GM19328 (cell line): ENCODE measurements around the gene MAGED4.
"Not testable (repeated sequence)": the region's sequence is repeated elsewhere in the genome, so short reads cannot be mapped to it uniquely, and the experiment has no call there.

Experiments used
- ATAC-seq: cut with Tn5 transposase; IDR thresholded peaks from one replicate; pipeline ENCODE4 v1.9.1; 2021; ENCODE audit warnings: mild to moderate bottlenecking, moderate library complexity; ENCODE audit not compliant: unreplicated experiment

MAGED4 gene

GRCh38 chrX:52184440-52185077 is at the start of gene MAGED4:
MAGED4 (plus strand) TSS chrX:52184888; CDS start chrX:52185923, 1,035 bp downstream.
- not testable (repeated sequence) for ATAC-seq

DNA sequence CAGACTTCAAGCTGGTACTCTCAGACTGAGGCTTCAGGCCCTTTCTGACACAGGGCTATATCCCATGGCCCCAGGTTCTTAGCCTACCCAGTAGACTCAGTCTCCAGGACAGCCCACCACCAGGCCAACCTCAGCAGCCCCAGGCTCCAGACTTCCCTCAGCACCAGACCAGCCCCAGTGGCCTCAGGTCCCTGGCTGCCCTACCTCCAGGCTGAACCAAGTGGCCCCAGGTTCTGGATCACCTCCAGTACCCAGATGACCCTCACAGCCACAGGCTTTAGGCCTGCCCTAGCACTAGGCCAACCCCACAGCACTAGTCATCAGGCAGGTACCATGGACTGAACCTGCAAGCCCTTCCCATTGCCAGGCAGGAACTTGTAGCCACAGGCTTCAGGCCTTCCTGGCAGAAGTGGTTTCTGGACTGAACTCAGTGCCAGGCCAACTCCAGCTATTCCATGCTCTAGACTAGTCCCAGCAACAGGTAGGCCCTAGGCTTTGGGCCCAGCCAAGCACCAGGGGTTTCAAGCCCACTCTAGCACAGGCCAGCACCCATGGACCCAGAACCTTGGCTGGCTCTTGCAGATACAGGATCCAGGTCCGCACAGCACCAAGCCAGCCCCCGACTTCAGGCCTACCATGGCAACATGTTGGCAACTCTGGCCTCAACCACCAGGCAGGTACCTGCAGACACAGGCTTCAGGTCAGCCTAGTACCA is 45.7 kb upstream of the MAGED4 start:
- ATAC-seq, result no peak

DNA sequence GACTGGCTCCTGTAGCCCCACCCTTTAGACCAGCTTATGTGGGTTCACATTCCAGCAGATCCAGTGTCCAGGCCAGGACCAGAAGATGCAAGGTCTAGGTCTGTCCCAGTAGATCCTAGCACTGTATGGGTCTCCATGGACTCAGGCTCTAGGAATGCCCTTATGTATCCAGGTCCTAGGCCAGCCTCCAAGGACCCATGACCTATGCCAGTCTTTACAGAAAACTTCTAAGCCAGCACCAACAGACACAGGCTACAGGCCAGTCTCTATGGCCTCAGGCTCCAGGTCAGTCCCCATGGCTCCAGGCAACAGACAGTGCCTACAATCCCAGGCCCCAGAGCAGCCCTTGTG is 45.2 kb upstream of the MAGED4 start:
- no peak for ATAC-seq

GRCh38 chrX:52140020-52140419 is 44.7 kb upstream of the MAGED4 start:
- ATAC-seq, result no peak

- not testable (repeated sequence) for ATAC-seq
These were observed 34.0 kb upstream of the MAGED4 start for GRCh38 chrX:52150667-52151066.

GRCh38 chrX:52160140-52160539 is 24.5 kb upstream of the MAGED4 start:
- not testable (repeated sequence) for ATAC-seq

DNA sequence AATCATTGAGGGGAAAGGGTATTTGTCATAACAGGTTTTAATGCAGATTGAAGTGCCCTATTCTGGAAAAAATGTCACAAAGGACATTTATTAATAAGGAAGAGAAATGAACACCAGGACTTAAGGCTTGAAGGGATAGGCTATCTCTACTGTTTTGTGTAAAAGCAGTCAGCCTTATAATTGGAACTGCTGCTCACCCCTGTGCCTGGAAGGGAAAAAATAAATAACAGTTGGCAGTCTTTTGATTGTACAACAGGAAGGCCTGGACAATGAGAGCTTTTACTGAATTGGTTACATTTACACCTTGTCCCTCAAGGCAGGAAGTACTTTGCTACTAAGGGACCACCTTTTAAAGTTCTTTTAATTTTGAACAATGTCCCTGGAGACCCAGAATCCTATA is 17.8 kb upstream of the MAGED4 start:
- no peak for ATAC-seq

- ATAC-seq, result not testable (repeated sequence)
These were observed 13.6 kb upstream of the MAGED4 start for GRCh38 chrX:52171055-52171454.

DNA sequence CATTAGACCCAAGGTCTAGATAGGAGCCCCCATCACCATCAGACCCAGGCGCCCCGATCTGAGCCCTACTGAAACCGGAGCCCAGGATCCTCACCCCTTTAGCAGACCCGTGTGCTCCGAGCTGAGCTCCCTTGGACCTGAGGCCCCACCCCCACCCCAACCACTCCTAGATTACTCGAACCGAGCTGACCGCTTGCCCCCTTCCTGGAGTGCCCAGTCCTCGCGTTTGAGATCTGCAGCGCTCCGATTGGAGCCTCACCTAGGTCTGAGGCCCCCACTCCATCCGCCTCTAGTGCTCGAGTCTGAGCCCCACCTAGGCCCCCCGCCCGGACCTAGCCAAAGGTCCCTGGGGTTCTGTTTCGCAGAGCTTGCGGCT is 378 bp downstream of the MAGED4 start:
- not testable (repeated sequence) for ATAC-seq

- not testable (repeated sequence) for ATAC-seq
These were observed 26.7 kb downstream of the MAGED4 start for GRCh38 chrX:52211405-52211804.

DNA sequence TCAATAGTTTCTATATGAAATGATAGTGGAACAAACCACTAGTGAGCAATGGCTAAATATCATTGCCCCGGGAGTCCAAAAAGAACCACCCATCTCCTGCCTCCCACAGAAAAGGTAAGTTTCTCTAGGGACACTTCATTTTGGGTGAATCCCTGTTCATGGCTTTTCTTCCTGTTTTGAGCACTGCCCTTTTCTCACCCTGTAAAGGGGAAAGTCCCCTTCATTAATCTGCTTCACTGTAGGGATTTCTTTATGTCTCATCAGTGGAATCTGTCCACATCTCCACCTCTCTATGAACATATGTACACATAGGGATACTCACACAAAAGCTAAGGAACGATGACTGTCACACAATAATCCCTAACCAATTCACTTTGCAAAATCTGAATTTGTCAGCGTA is 28.6 kb downstream of the MAGED4 start:
- ATAC-seq, result no peak

- no peak for ATAC-seq
These were observed 31.9 kb downstream of the MAGED4 start for GRCh38 chrX:52216541-52216940.

DNA sequence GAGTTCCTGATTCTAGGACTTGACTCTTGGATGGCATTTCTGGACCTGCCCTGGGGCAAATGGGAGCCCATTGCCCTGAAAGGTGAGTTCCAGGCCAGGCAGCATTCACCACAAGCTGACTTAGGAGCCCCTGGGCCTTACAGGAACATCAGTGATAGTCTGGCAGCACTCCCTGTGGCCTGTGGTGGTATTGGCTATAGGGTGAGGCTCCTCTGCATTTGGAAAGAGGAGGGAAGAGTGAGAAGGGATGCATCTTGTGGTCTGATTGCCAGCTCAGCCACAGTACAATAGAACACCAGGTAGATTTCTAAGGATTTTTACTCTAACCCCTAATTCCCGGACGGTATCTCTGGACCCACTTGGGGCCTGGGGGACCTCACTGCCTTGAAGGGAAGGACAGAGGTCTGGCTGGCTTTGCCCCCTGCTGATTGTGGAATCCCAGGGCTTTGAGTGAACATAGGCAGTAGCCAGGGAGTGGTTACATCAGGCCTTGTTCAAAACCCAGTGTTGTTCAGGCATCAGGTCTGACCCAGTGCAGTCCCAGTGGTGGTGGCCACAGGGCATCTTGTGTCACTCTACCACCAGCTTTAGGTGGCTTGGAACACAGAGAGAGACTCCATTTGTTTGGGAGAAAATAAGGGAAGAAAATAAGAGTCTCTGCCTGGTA is 32.9 kb downstream of the MAGED4 start:
- ATAC-seq, result no peak

DNA sequence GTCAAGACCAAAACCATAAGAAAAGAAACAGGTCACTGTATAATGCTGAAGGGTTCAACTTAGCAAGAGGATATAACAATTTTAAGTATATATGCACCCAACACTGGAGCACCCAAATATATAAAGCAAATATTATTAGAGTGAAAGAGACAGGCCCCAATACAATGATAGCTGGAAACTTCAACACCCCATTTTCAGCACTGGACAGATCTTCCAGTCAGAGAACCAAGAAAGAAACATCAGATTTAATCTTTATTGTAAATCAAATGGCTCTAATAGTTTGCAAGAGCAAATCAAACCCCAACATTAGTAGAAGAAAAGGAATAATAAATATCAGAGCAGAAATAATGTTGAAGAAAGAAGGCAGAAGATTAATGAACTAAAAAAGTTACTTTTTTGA is 36.2 kb downstream of the MAGED4 start:
- ATAC-seq, result no peak
